Midbrain (tissue), 1 donor: ENCODE data around the gene TDRKH.
A peak's percentile ranks its signal among the peaks of the same experiment; 100 is the strongest.

ENCODE experiments used
- DNase-seq: peaks from one replicate; lab custom pipeline; 2025; lab: John Stamatoyannopoulos, UW

Gene TDRKH

DNA sequence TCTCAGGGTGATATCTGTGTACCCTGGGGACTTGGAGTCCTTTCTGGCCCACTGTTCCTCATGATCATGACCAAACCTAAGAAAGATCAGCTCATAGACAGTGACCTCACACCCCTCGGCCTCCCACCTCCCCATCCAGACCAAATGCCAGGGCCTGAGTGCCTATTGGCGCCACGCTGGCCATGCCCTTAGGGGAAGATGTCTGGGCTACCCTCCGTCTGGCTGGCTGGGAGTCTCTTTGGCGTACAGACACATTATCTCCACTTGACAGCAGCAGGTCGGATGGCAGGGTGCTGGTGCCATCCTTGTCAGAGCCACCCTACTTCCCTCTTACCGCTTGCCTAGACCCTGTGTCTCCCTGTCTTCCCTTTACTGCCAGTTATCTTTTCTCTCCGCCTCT, 32.9 kb upstream of the TDRKH start:
- DNase-seq: no peak

DNA sequence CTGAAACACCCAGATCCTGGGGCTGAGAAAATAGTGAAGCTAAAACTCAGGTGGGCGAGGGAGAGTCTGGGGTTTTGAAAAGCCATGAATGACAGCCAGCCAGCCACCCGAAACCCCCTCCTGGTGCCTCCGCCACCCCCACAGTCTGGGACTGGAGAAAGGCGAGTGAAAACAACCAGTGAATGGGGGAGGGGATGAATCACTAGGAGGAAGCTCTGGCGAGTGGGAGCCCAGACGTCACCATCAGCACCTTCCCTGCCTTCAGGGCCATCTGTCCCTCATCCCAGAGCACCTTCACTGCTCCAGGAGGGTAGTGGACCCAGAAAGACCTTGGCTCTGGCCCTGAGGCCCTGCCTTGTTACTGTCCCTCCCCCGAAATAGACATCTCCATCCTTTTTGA, 32.1 kb upstream of the TDRKH start:
- DNase-seq: no peak

DNA sequence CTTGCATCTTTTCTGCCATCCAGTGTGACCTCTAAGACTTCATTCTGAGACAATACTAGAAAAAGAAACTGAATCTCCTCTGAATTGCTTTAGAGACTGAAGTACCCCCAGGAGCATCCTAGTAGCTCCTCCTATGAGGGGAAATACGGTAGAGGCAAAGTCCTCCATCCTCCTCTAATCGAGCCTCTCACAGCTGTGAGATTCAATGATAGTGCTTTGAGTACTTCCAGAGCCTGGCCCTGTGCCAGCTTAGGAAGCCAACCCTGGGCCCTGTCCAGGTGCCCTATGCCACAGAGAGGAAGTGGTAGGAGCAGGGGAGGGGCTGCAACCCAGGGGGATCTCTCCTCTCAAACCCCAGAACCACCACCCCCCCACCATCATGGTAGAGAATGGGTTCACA, 30.6 kb upstream of the TDRKH start:
- DNase-seq: no peak

DNA sequence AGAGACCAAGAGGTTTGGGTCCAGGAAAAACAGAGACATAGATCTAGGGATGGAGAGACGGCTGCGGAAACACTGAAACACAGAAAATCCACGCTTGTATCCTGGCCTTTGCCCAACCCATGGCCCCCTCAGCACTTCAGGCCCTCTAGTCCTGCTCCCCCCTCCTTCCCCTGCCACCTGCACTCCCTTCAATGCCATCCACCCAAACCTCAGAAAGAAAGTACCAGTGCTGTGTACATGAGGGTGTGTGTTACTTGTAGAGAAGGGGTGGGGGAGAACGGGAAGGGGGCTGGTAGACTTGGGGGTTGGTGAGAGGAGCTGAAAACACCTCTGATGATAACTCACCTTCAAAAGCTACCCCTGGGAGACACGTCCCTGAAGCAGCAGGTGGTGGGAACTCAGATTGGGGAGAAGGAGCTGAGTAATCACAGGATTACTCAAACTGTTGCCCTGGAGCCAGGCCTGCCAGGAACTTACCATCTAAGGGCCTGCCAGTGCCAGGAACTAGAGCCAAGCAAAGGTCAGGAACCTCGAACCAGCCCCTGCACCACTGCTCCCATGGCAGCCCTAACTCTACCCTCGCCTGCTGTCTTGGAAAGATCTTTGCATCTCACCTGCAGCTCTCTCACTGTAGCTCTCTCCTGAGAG, 29.8 kb upstream of the TDRKH start:
- DNase-seq: no peak

DNA sequence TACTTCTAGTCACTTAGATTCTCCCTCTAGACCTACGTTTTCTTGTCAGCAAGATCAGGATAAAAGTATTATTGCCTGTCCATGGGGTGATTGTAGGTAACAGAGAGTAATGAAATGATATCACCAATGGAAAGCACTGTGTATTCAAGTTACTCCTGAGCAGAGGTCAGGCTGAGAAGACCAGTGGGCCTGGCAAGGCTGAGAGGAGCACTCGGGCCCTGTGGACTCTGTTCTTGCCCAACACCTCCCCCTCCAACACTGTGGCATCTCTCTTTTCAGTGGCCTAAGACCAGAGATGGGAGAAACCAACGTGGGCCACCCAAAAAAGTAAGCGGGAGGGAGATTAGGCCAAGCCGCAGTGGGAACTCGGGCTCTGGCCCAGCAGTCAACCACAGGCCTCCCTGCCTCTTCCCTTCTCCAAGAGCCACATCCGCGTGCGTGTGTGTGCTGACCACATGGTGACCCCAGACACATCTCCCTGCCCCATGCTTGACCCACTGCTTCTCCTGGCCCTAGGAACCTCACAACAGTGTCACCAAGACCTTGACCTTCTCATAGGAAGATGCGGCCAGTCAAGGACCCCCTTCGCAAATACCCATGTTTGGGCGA, 29.0 kb upstream of the TDRKH start:
- DNase-seq: no peak

DNA sequence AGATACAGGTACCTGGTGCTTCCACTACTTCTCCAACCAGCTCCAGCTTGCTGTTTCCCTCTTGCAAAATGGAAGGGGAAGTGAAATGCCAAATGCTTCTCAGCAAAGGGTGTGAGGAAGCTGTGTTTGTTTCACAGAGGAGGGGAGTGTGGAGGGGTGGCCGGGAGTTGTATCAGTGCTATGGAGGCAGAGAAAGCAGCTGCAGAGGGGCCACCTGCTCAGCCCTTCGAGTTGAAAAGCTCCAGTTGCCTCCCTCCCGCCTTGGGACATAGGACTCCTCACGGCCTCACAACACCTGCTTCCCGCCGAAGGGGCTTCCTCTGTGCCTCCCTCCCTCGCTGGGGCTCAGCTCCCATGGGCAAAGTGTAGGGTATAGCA, 27.0 kb upstream of the TDRKH start:
- no peak for DNase-seq

DNA sequence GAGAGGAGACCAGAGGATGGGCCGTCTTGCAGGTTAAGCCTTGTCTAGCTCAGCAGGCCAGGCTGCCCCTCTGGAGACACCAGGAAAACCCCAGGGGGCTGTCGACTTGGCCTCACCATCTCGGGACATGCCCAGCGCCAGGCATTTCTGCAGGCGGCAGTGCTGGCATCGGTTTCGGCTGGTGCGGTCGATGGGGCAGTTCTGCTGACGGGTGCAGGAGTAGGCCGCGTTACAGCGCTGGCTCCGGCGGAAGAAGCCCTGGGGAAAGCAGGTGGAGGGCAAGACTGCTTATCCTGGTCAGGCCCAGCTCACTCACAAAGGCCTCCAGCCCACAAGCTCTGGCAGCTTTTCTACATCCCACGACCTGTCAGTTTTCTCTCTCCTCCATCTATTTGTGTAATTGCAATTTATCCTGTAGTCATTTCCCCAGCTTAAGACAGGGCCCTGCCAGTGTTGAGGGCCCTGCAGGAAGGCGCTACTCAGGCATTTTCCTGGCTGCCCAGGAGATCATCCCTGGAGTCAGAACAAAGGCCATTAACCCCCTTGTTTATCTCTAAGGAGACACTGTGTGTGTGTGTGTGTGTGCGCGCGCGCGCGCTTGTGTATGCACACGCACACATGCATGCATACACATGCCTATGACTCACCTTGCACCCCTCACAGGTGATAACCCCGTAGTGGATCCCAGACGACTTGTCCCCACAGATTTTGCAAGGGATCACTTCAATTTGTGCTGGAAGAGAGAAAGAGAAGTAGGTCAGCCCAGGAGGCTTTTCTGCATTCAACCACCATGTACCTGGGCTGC, 26.4 kb upstream of the TDRKH start:
- no peak for DNase-seq

DNA sequence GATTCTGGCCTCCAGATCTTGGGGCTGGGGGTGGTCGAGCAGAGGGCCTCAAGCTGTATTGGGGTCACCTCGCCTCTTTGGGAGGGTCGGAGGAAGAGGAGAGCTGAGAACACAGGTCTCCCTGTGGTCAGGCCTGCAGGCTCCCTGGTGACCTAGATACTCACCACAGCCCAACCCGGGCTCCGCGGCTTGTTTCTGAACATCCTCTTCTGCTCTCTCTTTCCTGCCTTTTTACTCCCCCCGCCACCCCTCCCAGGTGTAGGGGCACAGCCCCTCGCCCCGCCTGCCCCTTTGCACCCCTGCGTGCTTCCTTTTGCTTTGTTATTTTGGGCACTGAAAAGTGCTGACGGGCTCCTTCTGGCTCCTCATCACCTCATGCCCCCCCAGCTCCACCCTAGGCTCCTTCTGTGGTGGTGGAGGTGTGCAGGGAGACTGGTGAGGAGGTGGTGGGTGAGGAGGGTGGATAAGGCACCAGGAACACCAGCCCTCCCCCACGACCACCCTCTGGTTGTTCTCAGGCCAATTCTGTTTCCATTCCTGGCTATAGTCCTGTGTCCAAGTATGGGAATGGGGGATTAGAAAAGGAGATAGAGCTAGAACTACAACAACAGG, 25.5 kb upstream of the TDRKH start:
- DNase-seq: no peak

DNA sequence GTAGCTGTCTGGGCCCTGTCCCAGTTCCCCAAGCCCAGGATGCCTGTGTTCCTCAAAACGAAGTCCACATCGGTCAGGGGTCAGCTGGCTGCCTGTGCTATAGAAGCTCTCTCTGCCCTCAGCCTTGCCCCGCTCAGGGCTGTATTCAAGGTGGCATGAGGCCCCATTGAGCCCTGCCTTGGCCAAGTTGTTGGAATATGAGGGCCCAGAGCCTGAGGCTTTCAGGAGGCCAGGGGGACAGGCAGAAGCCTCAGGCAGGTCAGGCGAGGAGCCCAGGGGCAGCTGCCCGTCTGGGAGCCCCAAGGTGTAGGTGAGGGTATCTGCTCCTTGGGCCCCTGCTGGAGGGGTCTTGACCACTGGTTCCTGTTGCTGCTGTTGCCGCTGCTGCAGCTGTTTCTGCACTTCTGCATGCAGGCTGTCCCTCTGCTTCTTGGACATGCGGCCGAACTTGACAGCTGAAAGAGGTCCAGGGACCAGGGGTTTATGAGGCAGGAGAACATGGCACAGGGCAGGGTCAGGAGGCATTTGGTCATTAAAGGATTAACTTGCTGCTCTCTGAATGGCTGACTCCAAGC, 24.8 kb upstream of the TDRKH start:
- no peak for DNase-seq

DNA sequence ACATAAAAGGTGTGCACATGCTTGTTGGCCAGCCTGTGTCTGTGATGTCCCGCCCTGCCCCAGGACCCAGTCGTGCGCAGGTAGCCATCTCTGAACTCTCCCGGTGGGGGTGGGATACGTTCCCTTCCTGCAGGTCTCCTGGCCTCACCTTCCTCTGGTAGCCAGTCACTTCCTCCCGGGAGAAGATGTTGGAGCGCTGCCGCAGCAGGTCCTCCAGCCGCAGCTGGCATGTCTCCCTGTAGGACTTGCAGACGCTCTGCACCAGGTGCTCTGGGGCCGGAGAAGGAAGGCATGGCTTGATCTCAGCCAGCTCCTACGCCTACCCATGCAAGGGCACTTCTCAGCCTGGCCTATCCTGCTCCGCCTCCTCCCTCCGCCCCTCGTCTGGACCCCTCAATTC, 24.1 kb upstream of the TDRKH start:
- no peak for DNase-seq

DNA sequence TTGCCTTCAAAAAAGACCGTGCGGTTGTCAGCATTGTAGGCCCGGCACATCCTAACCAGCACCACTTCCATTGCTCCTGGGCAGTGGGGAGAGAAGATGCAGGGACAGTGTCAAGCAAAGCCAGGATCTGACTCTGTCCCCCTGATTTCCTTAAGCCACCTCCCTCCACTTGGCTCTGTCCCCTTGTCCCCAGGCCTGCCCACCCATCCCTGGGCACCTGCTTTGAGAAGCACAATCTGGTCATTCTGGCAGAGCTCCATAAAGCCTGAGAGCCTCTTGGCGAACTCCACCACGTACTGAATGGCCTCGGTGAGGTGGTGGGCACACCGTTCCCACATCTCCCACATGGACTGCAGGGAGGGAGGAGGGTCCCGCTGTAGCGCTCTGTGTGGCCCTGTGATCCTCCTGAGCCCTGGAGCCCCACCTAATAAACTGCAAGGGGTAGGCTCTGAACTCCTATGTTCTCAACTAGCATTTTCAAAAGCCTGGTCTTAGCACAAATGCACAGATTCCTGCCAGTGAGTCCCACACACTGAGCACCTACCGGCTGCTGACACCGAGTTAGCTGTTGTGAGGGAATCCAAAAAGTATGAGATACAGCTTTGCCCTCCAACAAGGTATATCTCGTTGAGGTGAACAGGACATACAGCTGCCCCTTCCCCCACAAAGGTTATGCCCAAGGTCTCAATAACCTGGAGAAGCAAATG, 23.1 kb upstream of the TDRKH start:
- DNase-seq: no peak

DNA sequence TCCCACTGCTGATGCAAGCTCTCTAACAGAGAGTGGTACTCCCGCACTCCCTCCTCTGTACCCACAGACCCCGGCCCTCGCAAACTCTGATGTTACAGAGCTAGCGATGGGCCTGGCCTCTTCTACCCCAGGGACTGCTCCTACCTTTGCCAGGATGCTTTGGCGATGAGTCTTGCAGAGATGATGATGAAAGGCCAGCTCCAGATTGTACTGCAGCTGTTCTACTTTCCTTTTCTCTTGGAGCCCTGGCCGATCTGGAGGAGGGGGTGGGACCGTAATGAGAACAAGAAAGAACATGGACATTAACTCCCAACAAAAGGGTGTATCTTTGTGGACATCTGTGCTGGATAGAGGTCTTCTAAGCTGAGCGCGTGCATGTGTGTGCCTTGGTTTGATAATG, 20.9 kb upstream of the TDRKH start:
- DNase-seq: no peak

DNA sequence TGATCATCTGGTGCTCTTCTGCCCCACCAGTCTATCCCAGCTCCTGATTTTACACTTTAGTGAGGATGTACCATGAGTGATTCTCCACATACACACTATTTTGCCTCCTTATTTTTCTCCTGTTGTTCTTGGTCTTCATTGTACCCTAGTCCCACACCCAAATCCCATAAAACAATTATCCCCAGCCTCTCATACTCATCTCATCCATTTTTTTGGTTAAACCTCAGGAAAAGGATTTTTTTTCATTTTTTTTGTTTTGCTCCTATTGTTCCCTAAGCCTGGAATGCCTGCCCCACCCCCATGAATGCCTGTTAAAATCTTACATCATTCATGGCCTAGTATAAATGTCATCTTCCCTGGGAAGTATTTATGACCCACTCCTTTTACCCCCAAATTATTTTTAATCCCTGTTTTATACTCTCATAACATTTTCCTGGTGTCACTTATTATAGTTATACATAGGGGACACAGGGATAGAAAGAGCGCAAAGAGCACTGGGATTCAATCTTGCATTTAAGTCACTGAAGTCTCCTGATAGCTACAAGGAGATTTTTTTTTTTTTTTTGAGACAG, 19.8 kb upstream of the TDRKH start:
- no peak for DNase-seq

DNA sequence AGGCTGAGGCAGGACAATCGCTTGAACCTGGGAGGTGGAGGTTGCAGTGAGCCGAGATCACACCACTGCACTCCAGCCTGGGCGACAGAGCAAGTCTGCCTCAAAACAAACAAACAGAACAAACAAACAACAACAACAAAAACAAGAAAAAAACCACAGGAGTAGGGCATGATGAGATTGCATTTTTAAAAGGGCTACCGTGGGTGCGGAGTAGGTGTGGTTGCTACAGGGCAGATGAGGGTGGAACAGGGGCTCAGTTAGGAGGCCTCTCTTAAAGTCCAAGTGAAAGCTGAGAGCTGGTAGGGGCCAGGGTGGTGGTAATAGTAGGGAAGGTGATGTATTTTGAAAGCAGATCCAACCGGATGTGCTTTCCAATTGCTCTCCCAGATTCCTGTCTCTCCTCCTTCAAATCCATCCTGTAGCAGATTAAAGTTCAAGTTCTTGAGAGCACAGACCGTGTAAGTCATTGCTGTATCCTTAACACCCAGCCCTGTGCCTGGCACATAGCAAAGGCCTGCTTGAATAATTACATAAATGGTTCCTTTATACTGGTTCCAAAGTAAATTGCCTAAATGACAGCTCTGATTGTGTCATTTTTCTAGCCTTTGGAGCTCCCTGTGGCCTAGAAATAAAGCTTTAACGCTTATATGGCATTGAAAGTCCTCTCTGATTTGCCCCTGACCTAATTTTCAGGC, 19.1 kb upstream of the TDRKH start:
- peak; percentile 29 for DNase-seq

DNA sequence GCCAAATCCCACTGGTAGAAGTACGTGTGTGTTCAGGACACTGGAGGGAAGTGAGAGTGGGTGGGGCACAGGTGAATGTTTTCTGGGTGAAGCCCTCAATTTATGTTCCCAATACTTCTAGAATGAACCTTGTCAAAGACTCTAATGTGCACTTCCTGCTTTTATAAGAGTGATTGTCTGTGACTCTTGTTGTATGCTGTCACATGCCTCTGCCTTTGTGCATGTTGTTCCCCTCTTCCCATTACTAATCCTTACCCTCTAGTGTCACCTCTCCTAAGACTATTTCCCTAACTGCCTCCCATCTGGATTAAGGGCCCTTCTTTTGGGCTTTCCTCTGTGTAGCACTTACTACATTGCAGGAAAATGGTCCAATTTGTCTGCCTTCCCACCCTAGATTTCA, 17.5 kb upstream of the TDRKH start:
- no peak for DNase-seq

DNA sequence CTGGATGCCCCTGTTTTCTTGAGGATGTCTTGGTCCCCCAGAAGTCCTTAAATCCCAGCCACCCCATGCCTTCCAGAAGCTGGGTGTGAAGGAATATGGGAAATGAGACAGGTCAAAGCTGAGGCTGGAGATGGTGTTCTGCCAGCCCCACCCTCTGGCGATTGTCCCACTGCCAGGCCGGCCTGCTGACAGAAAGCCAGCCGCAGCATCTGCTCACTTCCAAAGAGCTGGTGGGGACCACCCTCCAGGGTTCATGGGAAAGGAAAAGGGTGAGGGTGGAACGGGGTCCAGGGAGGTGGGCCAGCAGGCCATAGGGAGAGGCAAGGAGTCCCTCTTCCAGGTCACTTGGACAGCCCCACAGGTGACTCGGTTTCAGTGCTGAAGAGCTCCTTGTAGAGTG, 16.8 kb upstream of the TDRKH start:
- DNase-seq: no peak

DNA sequence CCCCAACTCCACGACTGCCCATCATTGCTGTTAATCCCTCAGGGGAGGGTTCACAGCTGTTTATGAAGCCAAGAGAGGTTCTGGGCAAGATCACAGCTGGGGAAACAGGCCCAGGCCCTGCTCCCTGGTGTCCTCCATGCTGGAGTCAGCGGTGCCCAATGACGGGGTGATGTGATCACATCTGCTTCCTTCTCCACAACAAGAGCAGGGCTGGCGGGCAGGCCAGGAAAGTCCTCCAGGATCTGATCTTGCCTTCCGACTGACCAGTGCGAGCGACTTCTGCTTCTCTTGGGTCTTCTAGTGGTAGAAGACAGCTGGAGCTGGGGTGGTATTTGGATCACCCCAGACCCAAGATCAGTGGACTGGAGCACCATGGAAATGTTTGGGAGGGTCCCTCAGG, 15.9 kb upstream of the TDRKH start:
- DNase-seq: no peak

DNA sequence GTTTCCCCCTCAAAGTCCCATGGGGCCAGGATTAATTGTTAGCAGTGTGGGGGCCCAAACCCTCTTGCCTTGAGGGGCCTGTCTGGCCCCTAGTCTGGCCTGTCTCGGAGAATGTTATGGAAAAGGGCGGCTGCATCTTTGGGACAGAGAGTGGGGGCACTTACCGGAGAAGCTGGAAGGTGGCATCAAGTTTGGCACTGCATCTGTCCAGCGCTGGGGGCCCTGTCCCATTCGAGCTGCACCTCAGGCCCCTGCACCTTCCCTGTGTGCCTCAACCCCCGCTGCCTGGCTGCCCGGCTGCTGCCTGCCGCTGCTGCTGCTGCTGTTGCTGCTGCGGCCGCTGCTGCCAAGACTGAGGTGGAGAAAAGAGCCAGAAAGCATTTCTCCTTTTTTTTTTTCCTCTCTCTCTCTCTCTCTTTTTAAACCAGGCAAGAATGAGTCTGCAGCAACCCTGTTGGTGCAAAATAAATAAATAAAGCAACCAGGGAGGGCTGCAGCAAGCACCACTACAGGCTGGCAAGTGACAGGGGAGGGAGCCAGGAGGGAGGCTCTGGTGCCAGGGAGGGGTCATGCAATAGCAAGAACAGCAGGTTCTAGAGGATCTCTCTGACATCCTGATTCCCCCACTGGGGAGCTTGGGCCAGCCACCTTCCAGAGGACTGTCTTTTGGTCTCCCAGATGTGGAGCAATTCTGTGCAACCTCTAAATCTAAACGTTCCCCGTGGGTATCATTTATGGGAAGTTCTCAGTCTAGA, 14.9 kb upstream of the TDRKH start, which contains the start of gene LINGO4:
Gene LINGO4 (minus strand): TSS at position 354 of the 755 bp plus-strand sequence. CDS start 2,715 bp downstream, outside the sequence.
- DNase-seq: no peak

DNA sequence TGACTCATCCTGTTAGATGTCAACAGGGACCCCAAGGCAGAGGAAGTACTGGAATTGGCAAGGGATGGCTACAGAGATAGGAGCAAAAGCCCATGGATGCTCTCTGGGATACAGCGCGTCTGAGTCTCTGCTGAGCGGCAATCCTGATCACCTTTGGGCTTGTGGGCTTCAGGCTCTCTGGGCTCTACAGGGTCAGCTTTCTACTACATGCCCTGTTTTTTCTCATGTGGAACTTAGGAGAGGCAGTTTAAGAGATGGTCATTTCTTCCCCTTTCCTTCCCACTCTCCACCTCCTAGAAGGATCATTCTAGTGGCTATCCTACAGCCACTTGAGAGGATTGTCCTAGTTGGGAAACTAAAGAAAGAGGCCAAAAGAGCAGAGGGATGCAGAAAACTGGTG, 13.6 kb upstream of the TDRKH start:
- no peak for DNase-seq

DNA sequence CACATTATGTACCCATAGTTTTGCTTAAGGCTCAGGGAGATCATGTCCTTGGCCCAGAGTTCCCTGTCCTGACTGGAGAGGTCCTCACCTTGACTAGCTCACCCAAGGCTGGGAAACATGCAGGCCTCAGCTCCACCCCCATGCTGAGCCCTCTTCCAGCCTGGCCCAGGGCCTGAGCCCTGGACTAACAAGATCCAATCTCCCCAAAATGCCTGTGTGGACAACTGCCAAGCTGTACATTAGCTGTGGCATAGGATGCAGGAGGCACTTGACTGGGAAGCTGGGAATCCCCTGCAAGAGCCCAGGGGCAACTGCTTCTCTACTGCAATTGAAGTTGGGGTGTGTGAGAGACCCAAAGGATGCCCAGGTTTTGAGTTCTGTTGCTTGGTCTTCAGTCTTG, 12.9 kb upstream of the TDRKH start:
- no peak for DNase-seq
